Suppressor macrophage treated with lipopolysaccharide for 1 hour (primary cell): ENCODE measurements around the gene FNIP1.
A peak's percentile ranks its signal among the peaks of the same experiment; 100 is the strongest.
"Not testable (repeated sequence)": the region's sequence is repeated elsewhere in the genome, so short reads cannot be mapped to it uniquely, and the experiment has no call there.

ENCODE experiments used
- DNase-seq, 3 donors: peaks; one replicate each; pipeline ENCODE4 v3.0.0-alpha.2; 2020 to 2022

Gene FNIP1

GRCh38 chr5:131796793-131797693 is at the start of gene FNIP1:
TSS of gene FNIP1 (minus strand) at chr5:131797017. CDS start at chr5:131796921, 96 bp downstream.
- DNase-seq: peak; percentile 99 to 100 (median 99)

DNA sequence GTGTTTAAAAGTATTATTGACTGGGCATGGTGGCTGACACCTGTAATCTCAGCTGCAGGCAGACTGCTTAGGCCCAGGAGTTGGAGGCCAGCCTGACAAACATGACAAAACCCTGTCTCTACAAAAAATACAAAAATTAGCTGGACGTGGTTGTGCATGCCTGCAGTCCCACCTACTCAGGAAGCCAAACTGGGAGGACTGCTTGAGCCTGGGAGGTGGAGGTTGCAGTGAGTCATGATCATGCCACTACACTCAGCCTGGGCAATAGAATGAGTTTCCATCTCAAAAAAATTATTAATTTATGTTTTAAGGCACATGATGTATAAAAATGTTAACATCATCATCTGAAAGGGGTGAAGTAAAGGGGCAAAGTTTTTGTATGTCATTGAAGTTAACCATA is 49.7 kb upstream of the FNIP1 start:
- DNase-seq: peak in 2 of 3 donors; percentile 13 to 21

- DNase-seq: no peak
Observed at GRCh38 chr5:131845828-131846227, 49.0 kb upstream of the FNIP1 start.

DNA sequence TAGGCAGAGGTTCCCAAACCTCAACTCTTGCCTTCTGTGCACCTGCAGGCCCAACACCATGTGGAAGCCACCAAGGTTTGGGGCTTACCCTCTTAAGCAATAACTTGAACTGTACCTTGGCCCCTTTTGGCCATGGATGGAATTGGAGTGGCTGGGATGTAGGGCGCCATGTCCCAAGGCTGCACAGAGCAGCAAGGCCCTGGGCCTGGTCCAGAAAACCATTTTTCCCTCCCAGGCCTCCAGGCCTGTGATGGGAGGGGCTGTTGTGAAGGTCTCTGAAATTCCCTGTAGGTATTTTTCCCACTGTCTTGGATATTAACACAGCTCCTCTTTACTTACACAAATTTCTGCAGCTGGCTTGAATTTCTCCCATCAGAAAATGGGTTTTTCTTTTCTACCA is 46.2 kb upstream of the FNIP1 start:
- not testable (repeated sequence) for DNase-seq

GRCh38 chr5:131832702-131833101 is 35.9 kb upstream of the FNIP1 start:
- not testable (repeated sequence) for DNase-seq

DNA sequence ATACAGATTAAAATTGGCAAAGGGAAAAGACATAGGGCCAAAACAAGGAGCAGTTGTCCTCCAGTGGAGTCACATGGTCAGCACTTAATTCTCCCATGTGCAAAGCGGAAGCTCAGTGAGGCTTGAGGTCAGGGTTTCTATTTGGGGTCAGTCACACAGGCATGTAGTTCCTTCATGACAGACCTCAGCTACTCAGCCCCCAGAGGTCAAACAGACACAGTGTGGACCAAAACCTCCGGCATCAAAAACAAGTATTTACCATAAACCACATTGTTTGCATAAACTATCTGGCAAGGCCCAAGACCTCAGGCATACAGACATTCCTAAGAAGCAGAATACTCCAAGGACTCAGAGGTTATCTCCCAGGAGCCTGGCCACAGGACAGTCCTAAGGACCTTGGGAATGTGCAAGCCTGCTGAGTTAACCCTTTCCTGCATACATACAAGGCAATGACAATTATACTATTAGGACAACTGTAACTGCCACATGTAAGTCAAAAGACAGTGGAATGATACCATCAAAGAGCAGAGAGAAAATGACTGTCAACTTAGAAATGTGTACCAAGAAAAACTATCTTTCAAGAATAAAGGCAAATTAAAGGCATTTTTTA is 28.7 kb upstream of the FNIP1 start:
- DNase-seq: no peak

DNA sequence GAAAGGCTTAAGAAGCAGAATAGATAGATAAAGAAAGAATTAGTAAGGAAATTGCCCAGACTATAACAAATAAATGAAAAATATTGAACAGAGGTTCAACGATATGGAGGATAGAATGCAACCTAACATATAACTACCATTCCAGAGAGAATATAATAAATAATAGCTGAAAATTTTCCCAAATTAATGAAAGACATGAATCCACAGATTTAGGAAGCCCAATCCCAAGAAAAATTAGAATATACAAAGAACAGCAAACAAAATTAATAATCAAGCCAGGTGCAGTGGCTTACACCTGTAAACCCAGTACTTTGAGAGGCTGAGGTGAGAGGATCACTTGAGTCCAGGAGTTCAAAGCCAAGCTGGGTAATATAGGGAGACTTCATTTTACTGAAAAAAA is 27.8 kb upstream of the FNIP1 start:
- DNase-seq: no peak

DNA sequence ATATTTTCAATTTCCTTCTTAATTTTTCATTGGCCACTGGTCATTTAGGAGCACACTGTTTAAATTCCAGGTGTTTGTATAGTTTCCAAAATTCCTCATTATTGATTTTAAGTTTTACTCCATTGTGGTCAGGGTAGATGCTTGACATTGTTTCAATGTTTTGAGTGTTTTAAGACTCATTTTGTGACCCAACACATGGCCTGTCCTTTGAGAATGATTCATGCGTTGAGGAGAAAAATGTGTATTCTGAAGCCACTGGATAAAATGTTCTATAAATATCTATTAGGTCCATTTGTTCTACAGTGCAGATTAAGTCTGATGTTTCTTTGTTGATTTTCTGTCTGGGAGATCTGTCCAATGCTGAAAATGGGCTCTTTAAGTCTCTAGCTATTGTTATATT is 24.4 kb upstream of the FNIP1 start:
- no peak for DNase-seq

DNA sequence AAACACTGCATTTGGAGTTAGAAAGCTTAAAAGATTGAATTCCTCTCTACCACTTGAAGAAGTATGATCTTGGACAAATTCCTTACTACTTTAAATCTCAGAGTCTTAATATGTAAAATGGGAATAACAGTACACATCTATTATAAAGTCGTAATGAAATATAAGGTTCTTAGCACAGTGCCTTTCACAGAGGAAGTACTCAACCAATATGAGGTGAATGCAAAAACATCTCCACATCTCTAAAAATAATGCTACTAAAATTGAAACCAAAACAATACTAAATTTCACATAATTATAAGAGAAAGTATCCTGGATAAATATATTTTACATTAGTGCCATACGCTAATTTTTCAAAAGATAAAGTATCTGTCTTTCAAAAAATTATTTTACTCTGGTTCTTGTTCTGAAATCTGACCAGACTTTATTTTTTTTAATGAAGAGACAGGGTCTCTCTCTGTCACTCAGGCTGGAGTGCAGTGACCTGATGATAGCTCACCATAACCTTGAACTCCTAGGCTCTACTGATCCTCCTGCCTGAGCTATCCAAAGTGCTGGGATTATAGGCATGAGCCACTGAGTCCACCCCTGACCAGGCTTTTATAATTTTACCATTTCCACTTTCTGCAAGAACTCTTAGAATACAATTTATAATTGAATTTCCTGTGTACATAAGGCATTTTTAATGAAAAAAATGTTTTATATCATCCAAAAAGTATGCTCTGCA is 21.3 kb upstream of the FNIP1 start:
- no peak for DNase-seq

- DNase-seq: no peak
Observed at GRCh38 chr5:131814990-131815389, 18.2 kb upstream of the FNIP1 start.

DNA sequence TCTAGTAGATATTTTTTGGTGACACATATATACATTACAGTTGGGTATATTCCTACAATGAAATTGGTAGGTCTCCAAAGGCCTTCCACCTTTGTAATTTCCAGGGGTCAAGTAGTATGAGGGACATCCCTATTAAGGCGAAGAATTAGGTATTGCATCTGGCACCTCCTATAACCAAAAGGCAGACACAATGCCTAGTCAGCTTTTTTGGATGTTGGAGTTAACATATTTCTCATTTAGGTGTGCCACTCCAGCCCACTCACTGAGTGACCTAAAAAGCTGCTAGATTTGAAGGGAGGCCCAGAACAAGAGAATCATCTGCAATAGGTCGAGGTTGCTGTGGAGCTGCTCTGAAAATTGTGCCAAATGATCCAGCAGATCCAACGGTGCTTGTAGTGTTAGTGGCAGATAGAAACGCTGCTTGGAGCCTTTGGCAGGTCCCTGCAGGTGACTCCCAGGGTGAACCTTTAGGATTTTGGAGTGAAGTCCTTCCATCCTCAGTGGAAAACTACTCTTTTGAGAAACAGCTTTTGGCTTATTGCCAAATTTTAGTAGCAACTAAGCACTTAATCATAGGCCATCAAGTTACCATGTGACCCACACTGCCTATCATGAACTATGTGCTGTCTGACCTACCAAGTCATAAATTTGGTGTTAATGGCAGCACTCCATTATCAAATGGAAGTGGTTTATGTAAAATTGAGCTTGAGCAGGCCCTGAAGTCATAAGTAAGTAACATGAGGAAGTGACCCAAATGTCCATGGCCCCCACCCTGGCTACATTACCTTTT is 15.7 kb upstream of the FNIP1 start:
- DNase-seq: no peak

DNA sequence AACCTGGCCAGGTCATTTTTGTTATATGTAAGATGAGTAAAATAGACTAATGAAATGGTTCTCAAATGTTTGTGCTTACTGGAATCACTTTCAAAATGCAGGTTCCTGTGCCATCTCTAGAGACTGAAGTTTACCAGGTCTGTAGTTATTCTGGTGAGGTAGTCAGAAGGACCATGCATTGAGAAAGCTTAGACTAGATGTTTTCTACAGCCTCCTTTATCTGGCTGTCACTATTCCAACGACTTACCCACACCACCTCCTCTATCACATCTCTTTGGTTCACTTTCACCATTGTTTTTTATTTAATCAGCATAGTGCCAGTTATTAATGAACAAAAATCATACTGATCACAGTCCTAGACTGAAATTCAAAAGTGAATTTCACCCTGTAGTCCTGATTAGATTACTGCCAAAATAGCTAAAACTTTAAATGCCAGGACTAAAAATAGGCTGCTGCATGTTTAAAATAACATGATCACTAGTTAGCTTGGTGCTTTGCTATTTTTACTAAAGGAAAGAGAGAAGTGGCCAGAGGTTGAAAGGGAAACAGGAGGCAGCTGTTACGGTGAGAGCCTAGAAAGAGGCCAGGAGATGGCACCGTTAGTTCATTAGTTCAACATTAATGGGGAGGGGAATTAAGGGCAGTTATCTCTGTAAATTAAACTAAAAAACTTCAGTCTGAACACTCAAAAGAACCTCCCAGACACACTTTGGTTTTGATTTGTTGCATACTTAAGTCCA is 13.9 kb upstream of the FNIP1 start:
- DNase-seq: peak in 1 of 3 donors; percentile 25

DNA sequence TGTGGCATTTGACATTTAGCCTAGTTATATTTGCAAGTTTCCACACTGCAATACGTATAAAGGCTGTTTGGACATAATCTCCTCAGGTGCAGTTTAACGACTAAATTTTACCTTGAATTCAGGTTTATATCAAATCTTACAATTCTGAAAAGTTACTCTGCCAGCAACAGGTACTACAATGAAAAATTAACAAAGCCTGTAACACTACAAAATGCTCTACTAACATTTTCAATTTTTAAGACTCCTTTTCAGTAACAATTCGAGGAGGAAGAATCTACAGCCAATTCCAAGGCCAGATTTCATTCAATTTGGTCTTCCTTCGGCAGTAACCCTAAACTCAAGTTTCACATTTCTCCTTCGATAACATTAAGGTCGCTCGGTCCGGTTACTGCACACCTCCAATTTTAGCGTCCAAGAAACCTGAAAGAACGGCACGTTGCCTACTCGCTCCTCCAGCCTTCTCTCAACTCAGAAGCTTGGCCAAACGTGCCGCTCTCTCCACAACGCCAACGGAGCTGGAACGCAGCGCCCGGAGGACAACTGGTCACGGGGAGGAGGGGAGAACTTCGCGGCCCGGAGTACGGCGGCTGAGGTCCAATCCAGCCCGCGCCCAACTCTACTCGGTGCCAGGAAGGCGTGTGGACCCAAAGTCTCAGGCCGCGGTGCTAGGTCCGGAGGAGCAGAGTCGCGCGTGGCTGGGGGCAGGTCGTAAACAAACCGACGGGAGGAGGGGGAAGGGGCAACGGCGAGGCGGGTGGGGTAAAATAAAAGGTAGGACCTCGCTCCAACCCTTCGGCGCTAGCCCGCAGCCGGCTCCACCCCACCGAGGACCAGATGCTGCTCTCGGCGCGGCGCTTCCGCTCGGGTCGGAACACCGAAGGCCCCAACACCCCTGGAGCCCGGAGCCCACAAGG is 681 bp downstream of the FNIP1 start:
- peak; percentile 57 to 73 (median 59) for DNase-seq

- peak in 1 of 3 donors; percentile 31 for DNase-seq
Observed at GRCh38 chr5:131795228-131795627, 1.6 kb downstream of the FNIP1 start.

DNA sequence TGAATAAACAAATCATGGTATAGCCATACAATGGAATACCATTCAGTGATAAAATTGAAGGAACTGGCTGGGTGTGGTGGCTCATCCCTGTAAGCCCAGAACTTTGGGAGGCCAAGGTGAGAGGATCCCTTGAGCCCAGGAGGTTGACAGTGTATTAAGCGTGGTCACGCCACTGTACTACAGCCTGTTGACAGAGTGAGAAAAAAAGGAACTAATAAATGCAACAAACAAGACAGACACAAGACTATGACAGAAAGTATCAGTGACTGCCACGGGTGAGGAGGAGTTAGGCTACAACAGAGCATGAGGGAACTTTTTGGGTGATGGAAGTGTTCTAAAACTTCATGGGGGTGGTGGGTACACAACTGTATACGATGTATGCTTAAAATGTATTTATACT is 2.2 kb downstream of the FNIP1 start:
- peak; percentile 62 to 79 (median 79) for DNase-seq

DNA sequence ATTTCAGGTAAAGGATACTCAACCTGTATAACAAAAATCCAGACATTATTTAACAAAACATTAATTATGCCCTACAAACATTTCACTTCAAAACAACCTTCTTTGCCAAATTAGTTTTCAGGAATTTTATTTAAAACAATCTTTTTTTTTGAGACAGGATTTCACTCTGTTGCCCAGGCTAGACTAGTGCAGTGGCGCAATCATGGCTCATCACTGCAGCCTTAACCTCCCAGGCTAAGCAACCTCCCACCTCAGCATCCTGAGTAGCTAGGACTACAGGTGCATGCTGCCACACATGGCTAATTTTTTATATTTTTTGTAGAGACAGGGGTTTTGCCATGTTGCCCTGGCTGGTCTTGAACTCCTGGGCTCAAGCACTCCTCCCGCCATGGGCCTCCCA is 3.9 kb downstream of the FNIP1 start:
- no peak for DNase-seq

DNA sequence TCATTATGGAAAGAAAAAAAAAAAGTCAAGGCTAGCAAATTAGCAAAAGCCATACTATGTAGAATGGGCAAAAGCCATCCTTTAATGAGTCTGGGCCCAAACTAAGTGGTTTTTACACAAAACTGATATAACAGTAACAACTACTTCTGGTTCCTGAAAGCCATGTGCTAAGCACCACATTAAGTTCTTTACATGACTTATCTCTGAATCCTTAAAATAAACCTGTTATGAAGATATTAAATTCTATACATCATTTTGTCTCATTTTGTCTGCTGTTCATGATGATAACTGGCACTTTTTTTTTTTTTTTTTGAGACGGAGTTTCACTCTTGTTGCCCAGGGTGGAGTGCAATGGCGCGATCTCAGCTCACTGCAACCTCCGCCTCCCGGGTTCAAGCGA is 5.0 kb downstream of the FNIP1 start:
- DNase-seq: no peak

- no peak for DNase-seq
Observed at GRCh38 chr5:131790550-131790949, 6.3 kb downstream of the FNIP1 start.

GRCh38 chr5:131789765-131790164 is 7.1 kb downstream of the FNIP1 start:
- DNase-seq: no peak

DNA sequence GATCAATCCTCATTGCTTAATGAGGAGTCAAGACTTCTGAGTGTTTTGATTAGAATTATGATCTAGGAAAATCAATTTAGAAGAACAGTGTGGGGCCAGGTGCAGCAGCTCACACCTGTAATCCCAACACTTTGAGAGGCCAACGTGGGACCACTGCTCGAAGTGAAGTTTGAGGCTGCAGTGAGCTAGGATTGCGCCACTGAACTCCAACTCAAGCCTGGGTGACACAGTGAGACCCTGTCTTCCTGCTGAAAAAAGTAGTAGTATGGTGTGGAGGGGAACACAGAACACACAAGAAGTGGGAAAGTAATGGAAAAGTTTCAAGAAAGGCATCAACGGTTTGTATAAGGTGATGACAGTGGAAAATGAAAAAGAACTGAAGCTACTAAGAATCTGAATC is 9.1 kb downstream of the FNIP1 start:
- no peak for DNase-seq
